Prostate gland (tissue), 2 donors: Measurements from ENCODE around the gene ANKFY1. TPM values are rescaled to one million over a fixed set of nuclear protein-coding genes. Genes with fewer than 3 reads are reported as not detected.
A peak's percentile ranks its signal among the peaks of the same experiment; 100 is the strongest.

Experiments
- DNase-seq: peaks from one replicate; pipeline ENCODE4 v3.0.0-alpha.2; 2019; ENCODE audit warnings: low spot score
- H3K27ac ChIP-seq, 2 donors: fragments of 200-600 bp; sonication (generic); 2 replicates each; pipeline ENCODE4 v1.5.1; 2017 to 2019
- H3K27me3 ChIP-seq: fragments of 200-600 bp; sonication (generic); replicated peaks from 2 replicates; pipeline ENCODE4 v1.5.1; 2019; ENCODE audit not compliant: insufficient read depth
- H3K36me3 ChIP-seq, 2 donors: fragments of 200-600 bp; sonication (generic); 1 replicate in 1 of 2; 2 replicates in 1 of 2; pipeline versions ENCODE4 v1.5.1 to v1.8.1; 2017 to 2019
- H3K4me1 ChIP-seq: fragments of 200-600 bp; sonication (generic); replicated peaks from 2 replicates; pipeline ENCODE4 v1.5.1; 2019
- H3K4me3 ChIP-seq, 2 donors: fragments of 200-600 bp; sonication (generic); 2 replicates each; pipeline ENCODE4 v1.5.1; 2017 to 2019
- H3K9me3 ChIP-seq: fragments of 200-600 bp; sonication (generic); 2 replicates; pipeline ENCODE4 v1.5.1; 2017
- POLR2A ChIP-seq: fragments of 450-650 bp; IDR thresholded peaks from one replicate; pipeline ENCODE4 v1.6.1; 2016; ENCODE audit warnings: antibody characterized with exemption, mild to moderate bottlenecking
- POLR2AphosphoS5 ChIP-seq: sonication (generic); formaldehyde crosslinking; IDR thresholded peaks from one replicate; pipeline ENCODE4 v1.6.1; 2017; ENCODE audit warnings: antibody characterized with exemption
- whole genome bisulfite sequencing: methylation state at CpG from one replicate; pipeline ENCODE4 v1.1.5; 2018; 5-methylcytosine and 5-hydroxymethylcytosine counted together
- intact Hi-C: fragments of 100-400 bp; cut with DNase I; formaldehyde crosslinking; loops from one replicate; pipeline ENCODE4 v1.14.2; 2022
- total RNA-seq, 2 donors: library from RNA; depleted of rRNA; stranded (reverse); fragments of >200 nt; gene quantifications; one replicate each; pipeline ENCODE4 v1.1.0, GENCODE V29; 2016
- TF ChIP-seq, protein P1 (sequence below), 4 experiments: fragments of 200-600 bp in 2 of 4; fragments of 450-650 bp in 2 of 4; sonication (generic) in 2 of 4; IDR thresholded peaks; 1 replicate in 3 of 4; 2 replicates in 1 of 4; pipeline ENCODE4 v1.5.1; 2016 to 2019; ENCODE audit warnings: antibody characterized with exemption in 4 of 4, mild to moderate bottlenecking in 2 of 4, moderate library complexity in 2 of 4

ANKFY1 gene
- total RNA-seq, 2 donors from 2014 or later = 35.2 to 46.0 TPM

DNA sequence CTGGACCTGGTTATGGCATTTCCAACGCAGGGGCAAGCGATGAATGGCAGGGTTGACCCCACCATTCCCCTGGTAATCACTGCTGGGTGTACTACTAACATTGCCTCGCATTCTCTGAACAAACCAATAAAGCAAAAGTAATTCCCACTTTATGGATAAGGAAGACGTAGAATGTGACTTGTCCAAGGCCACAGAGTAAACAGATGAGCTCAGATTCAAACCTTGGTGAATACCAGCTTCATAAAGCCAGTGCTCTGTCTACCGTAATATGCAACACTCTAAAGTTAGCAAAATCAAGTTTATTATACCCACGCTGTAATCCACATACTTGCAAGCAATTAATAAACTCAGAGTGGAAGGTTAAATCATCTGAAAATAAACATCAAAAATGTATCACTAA lies 59.6 kb downstream of the ANKFY1 start:
- H3K36me3 ChIP-seq = no peaks in the 10 kb centered on the region
- peaks cover 3% of the 10 kb centered on the region for H3K4me1 ChIP-seq
- intact Hi-C loops = loop anchor here (5.0 kb wide), 1 partner anchor 208 kb away; no protein-coding TSS in a partner anchor
- DNase-seq = no peak
- H3K9me3 ChIP-seq = no peaks in the 10 kb centered on the region
- no peak overlapping the region for H3K4me3 ChIP-seq
- WGBS = 49% methylated on average over 6 of the region's 6 CpGs
- no peaks in the 10 kb centered on the region for H3K27me3 ChIP-seq
- H3K27ac ChIP-seq = peak overlapping the region; percentile 53 to 59
- no peak for TF ChIP-seq POLR2A
- TF ChIP-seq POLR2AphosphoS5 = peak; percentile 8
- TF ChIP-seq, protein P1, sequence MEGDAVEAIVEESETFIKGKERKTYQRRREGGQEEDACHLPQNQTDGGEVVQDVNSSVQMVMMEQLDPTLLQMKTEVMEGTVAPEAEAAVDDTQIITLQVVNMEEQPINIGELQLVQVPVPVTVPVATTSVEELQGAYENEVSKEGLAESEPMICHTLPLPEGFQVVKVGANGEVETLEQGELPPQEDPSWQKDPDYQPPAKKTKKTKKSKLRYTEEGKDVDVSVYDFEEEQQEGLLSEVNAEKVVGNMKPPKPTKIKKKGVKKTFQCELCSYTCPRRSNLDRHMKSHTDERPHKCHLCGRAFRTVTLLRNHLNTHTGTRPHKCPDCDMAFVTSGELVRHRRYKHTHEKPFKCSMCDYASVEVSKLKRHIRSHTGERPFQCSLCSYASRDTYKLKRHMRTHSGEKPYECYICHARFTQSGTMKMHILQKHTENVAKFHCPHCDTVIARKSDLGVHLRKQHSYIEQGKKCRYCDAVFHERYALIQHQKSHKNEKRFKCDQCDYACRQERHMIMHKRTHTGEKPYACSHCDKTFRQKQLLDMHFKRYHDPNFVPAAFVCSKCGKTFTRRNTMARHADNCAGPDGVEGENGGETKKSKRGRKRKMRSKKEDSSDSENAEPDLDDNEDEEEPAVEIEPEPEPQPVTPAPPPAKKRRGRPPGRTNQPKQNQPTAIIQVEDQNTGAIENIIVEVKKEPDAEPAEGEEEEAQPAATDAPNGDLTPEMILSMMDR (IDR thresholded peaks at IDR 0.05) = no peak

DNA sequence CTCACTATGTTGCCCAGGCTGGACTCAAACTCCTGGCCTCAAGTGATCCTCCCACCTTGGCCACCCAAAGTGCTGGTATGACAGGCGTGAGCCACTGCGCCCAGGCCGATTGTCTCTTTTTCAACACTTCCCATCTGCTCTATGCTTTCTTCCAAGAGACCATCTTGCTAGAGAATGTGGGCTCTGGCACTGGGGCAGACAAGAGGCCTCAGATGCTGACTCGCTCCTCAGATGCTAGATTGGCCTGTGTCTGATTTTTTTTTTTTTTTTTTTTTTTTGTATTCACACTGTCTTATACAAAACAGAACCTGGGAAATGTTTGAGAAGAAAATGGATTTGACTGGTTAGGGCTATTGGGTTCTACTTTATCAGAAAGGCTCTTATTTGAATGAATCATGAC lies 62.6 kb downstream of the ANKFY1 start:
- 91% methylated on average over 4 of the region's 4 CpGs for WGBS
- intact Hi-C loops = loop anchor here (5.0 kb wide), 1 partner anchor 211 kb away; no protein-coding TSS in a partner anchor
- no peak for DNase-seq
- Histone ChIP-seq H3K36me3 (no peaks in the 10 kb centered on the region), H3K4me3 (no peak overlapping the region), H3K9me3 (no peaks in the 10 kb centered on the region), H3K4me1 (peaks cover 3% of the 10 kb centered on the region), H3K27ac (no peak overlapping the region), H3K27me3 (no peaks in the 10 kb centered on the region)
- TF ChIP-seq POLR2AphosphoS5 = no peak
- TF ChIP-seq, protein P1 (IDR thresholded peaks at IDR 0.05) = no peak
- TF ChIP-seq POLR2A = no peak

DNA sequence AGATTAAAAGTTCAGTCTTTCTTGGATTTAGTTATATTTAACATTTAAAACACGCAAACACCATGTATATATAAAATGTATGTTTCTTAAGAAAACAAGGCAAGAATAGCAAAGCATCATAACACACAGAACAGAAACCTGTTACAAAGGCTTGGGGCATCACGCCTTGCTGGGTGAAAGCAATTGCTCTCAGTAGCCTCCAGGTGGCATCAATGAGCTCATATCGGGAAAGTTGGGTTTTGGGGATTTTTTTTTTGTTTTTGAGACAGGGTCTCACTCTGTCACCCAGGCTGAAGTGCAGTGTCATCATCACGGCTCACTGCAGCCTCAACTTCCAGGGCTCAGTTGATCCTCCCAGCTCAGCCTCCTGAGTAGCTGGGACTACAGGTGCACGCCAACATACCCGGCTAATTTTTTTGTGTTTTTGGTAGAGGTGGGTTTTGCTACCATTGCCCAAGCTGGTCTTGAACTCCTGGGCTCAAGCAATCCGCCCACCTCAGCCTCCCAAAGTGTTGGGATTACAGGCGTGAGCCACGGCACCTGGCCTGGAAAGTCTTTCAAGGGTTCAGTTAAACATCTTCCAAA lies 63.9 kb downstream of the ANKFY1 start:
- intact Hi-C loops = loop anchor here (5.0 kb wide), 1 partner anchor 212 kb away; no protein-coding TSS in a partner anchor
- Histone ChIP-seq H3K36me3 (no peaks in the 10 kb centered on the region), H3K9me3 (no peaks in the 10 kb centered on the region), H3K27me3 (no peaks in the 10 kb centered on the region), H3K4me1 (peaks cover 3% of the 10 kb centered on the region), H3K4me3 (no peak overlapping the region), H3K27ac (no peak overlapping the region)
- 66% methylated on average over 9 of the region's 9 CpGs for WGBS
- TF ChIP-seq POLR2A = no peak
- no peak for TF ChIP-seq POLR2AphosphoS5
- TF ChIP-seq, protein P1 (IDR thresholded peaks at IDR 0.05) = peak in 3 of 4 experiments; percentile 40 to 52 (median 46)
- no peak for DNase-seq

DNA sequence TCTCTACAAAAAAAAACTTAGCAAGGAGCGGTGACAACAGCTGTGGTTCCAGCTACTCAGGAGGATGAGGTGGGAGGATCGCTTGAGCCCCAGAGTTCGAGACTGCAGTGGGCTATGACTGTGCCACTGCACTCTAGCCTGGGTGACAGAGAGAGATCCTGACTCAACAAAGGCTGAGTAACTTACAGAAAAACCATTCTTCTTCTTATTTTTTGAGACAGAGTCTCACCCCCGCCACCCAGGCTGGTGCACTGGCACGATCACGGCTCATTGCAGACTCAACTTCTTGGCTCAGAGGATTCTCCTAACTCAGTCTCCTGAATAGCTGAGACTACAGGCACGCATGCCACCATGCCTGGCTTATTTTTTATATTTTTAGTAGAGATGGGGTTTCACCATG lies 64.8 kb downstream of the ANKFY1 start:
- Histone ChIP-seq H3K27me3 (no peaks in the 10 kb centered on the region), H3K36me3 (no peaks in the 10 kb centered on the region), H3K4me3 (no peak overlapping the region), H3K27ac (no peak overlapping the region), H3K4me1 (peaks cover 2% of the 10 kb centered on the region), H3K9me3 (no peaks in the 10 kb centered on the region)
- DNase-seq = no peak
- intact Hi-C loops = no loop called here
- no peak for TF ChIP-seq POLR2A
- TF ChIP-seq, protein P1 (IDR thresholded peaks at IDR 0.05) = no peak
- TF ChIP-seq POLR2AphosphoS5 = no peak
- 87% methylated on average over 7 of the region's 7 CpGs for WGBS

DNA sequence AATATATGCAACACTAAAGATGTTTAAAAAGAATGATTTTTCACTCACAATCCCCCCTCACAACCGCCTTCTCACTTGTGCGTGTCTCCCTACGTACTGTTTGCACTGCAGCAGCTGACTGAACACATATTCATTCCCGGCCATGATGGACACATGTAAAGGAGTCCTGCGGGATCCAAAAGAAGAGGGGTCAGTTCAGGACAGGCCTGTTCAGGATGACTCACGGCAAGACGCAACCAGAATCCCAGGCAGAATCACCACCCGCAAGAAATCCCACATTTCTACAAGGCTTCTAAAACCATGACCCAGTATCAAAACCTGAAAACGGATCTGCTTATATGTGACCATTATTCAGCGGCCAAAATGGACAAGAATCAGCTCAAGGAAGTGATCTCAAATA lies 68.5 kb downstream of the ANKFY1 start:
- H3K4me1 ChIP-seq = no peaks in the 10 kb centered on the region
- H3K4me3 ChIP-seq = no peak overlapping the region
- intact Hi-C loops = no loop called here
- H3K9me3 ChIP-seq = no peaks in the 10 kb centered on the region
- 81% methylated on average over 10 of the region's 10 CpGs for WGBS
- no peaks in the 10 kb centered on the region for H3K36me3 ChIP-seq
- H3K27me3 ChIP-seq = no peaks in the 10 kb centered on the region
- TF ChIP-seq POLR2A = no peak
- TF ChIP-seq, protein P1 (IDR thresholded peaks at IDR 0.05) = no peak
- no peak for TF ChIP-seq POLR2AphosphoS5
- H3K27ac ChIP-seq = no peak overlapping the region
- no peak for DNase-seq
